MCF 10A (cell line): ENCODE results near the gene ZCWPW1. TPM values are rescaled to one million over a fixed set of nuclear protein-coding genes. Genes with fewer than 3 reads are reported as not detected.

Source experiments
- BruUV-seq: library from RNA; stranded (reverse); fragments of 400-500 nt; replicated peaks from 2 replicates; lab custom pipeline; 2021; lab: Mats Ljungman, UMichigan
- CTCF ChIA-PET: fragments of 300-600 bp; sonication (Branson Sonifier 250); formaldehyde crosslinking; extraction: SDS; loops from one replicate; lab custom pipeline; 2021; ENCODE audit warnings: antibody characterized with exemption, inconsistent platforms; lab: Yijun Ruan, JAX
- POLR2A ChIA-PET: fragments of 300-600, 350-650 bp; sonication (Branson Sonifier 250); formaldehyde crosslinking; extraction: SDS; loops from one replicate; lab custom pipeline; 2020; ENCODE audit warnings: antibody characterized with exemption, inconsistent platforms; lab: Yijun Ruan, JAX
- DNase-seq: peaks from one replicate; pipeline ENCODE4 v3.0.0-alpha.2; 2018; ENCODE audit not compliant: unreplicated experiment
- H3K27ac Mint-ChIP-seq: one replicate; pipeline ENCODE4 v1.8.0; 2022; ENCODE audit warnings: mild to moderate bottlenecking, low read depth, mixed read lengths; ENCODE audit not compliant: unreplicated experiment
- H3K27me3 Mint-ChIP-seq: one replicate; pipeline ENCODE4 v1.8.0; 2022; ENCODE audit warnings: mixed read lengths; ENCODE audit not compliant: insufficient read depth, unreplicated experiment
- H3K36me3 Mint-ChIP-seq: one replicate; pipeline ENCODE4 v1.8.0; 2022; ENCODE audit warnings: mild to moderate bottlenecking, moderate library complexity, mixed read lengths; ENCODE audit not compliant: insufficient read depth, unreplicated experiment
- H3K4me1 Mint-ChIP-seq: one replicate; pipeline ENCODE4 v1.8.0; 2022; ENCODE audit warnings: mixed read lengths; ENCODE audit not compliant: insufficient read depth, unreplicated experiment
- H3K4me3 Mint-ChIP-seq: one replicate; pipeline ENCODE4 v1.8.0; 2022; ENCODE audit warnings: mild to moderate bottlenecking, moderate library complexity, mixed read lengths; ENCODE audit not compliant: unreplicated experiment
- H3K9me3 Mint-ChIP-seq: one replicate; pipeline ENCODE4 v1.8.0; 2022; ENCODE audit warnings: mixed read lengths; ENCODE audit not compliant: unreplicated experiment
- intact Hi-C: fragments of 100-400 bp; cut with micrococcal nuclease; formaldehyde crosslinking; loops from 2 replicates; pipeline ENCODE4 v1.14.1; 2022
- total RNA-seq: library from RNA; stranded (reverse); gene quantifications from 2 replicates; pipeline ENCODE4 v1.2.3, GENCODE V29; 2022
- TF ChIP-seq, protein P1 (sequence below): fragments of 200-600 bp; IDR thresholded peaks from one replicate; pipeline ENCODE4 v1.8.0; 2022; ENCODE audit warnings: antibody characterized with exemption, mild to moderate bottlenecking; ENCODE audit not compliant: unreplicated experiment

The ZCWPW1 gene
- total RNA-seq, 1 experiment from 2014 or later, result 6.5 TPM

GRCh38 chr7:100430493-100431285 is 2.2 kb upstream of the ZCWPW1 start:
- ChIA-PET CTCF (interaction anchor here (1.0 kb wide), 1 partner anchor 38 kb away, joined by 3 read pairs; no protein-coding TSS in a partner anchor), POLR2A (interaction anchor here (0.6 to 3.1 kb wide), 10 partner anchors 8 to 422 kb away, joined by 3 to 31 read pairs (median 4); partner anchors contain the start of genes COPS6, FBXO24, LRCH4 and MOSPD3)
- peak overlapping the region; percentile 82 for H3K4me3 Mint-ChIP-seq
- H3K4me1 Mint-ChIP-seq, result peaks cover 41% of the 10 kb centered on the region
- intact Hi-C loops, result no loop called here
- no TSS peak for BruUV-seq
- H3K27me3 Mint-ChIP-seq, result no peaks in the 10 kb centered on the region
- DNase-seq, result no peak
- H3K36me3 Mint-ChIP-seq, result peaks cover 54% of the 10 kb centered on the region
- H3K27ac Mint-ChIP-seq, result peak overlapping the region; percentile 100
- TF ChIP-seq, protein P1, sequence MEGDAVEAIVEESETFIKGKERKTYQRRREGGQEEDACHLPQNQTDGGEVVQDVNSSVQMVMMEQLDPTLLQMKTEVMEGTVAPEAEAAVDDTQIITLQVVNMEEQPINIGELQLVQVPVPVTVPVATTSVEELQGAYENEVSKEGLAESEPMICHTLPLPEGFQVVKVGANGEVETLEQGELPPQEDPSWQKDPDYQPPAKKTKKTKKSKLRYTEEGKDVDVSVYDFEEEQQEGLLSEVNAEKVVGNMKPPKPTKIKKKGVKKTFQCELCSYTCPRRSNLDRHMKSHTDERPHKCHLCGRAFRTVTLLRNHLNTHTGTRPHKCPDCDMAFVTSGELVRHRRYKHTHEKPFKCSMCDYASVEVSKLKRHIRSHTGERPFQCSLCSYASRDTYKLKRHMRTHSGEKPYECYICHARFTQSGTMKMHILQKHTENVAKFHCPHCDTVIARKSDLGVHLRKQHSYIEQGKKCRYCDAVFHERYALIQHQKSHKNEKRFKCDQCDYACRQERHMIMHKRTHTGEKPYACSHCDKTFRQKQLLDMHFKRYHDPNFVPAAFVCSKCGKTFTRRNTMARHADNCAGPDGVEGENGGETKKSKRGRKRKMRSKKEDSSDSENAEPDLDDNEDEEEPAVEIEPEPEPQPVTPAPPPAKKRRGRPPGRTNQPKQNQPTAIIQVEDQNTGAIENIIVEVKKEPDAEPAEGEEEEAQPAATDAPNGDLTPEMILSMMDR, result no peak
- H3K9me3 Mint-ChIP-seq, result no peaks in the 10 kb centered on the region

GRCh38 chr7:100429637-100430492 is 1.4 kb upstream of the ZCWPW1 start, which contains the start of gene MEPCE:
Gene MEPCE, plus strand, starts transcription at chr7:100429831. Its CDS starts 188 bp downstream, at chr7:100430019.
- Mint-ChIP-seq H3K4me1 (peaks cover 37% of the 10 kb centered on the region), H3K27ac (peak within 1 kb of the TSS; percentile 100), H3K4me3 (peak within 1 kb of the TSS; percentile 82), H3K36me3 (peaks cover 48% of the 10 kb centered on the region), H3K9me3 (no peaks in the 10 kb centered on the region), H3K27me3 (no peaks in the 10 kb centered on the region)
- peak; percentile 94 for DNase-seq
- TF ChIP-seq, protein P1, result no peak
- ChIA-PET POLR2A (interaction anchor here (0.6 to 3.1 kb wide), 36 partner anchors 8 to 1021 kb away, joined by 3 to 31 read pairs (median 4); partner anchors contain the start of genes AP4M1, BUD31, COPS6 and FBXO24), CTCF (interaction anchor here (1.5 kb wide), 1 partner anchor 17 kb away, joined by 3 read pairs; no protein-coding TSS in a partner anchor)
- BruUV-seq, result TSS peak; percentile 59
- intact Hi-C loops, result no loop called here

DNA sequence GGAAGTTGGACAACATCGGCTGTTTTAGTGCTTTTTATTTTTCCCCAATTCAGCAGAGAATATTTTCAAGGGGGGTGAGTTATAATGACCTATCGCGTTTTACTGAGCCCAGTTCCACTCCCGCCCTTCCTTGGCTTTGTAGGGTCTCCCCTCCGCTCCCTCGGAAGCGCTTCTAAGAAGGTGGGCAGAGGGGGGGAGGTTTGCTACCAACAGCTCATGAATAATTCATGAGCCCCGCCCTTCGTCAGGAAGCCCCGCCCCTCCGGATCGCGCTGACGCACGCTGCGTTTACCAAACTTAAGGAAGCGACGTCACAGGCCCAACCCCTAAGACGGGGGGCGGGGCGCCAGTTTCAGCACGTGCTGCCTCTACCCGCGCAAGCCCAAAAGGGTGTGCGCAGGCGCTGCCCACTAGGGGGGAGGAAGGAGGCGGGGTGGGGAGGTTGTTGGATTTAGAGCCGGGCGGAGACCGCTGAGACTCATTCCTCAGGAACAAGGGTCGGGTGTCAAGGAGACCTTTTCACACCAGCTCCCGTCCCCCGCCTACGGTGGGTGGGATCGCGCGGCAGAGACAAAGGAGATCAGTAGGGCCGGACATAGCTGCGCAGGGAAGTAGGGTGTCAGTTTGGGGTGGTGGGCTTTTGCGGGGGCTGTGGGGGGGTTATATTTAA is 599 bp upstream of the ZCWPW1 start:
- Mint-ChIP-seq H3K27ac (peak overlapping the region; percentile 100), H3K27me3 (no peaks in the 10 kb centered on the region), H3K36me3 (peaks cover 40% of the 10 kb centered on the region), H3K9me3 (no peaks in the 10 kb centered on the region), H3K4me3 (peak overlapping the region; percentile 82), H3K4me1 (peaks cover 31% of the 10 kb centered on the region)
- intact Hi-C loops, result no loop called here
- POLR2A ChIA-PET, result interaction anchor here (0.6 to 3.1 kb wide), 41 partner anchors 9 to 1021 kb away, joined by 3 to 31 read pairs (median 4); partner anchors contain the start of genes AP4M1, BUD31, FBXO24 and GPC2
- peak; percentile 99 for DNase-seq
- CTCF ChIA-PET, result interaction anchor here (1.5 kb wide), 1 partner anchor 17 kb away, joined by 3 read pairs; no protein-coding TSS in a partner anchor
- no TSS peak for BruUV-seq
- TF ChIP-seq, protein P1, result no peak
